NB4 (cell line): ENCODE data around the gene FSIP1.

ENCODE experiments used
- DNase-seq: peaks from one replicate; pipeline ENCODE4 v3.0.0; 2010; ENCODE audit warnings: low read depth
- H3K4me3 ChIP-seq: one replicate; pipeline ENCODE4 v1.5.1; 2011; ENCODE audit warnings: mild to moderate bottlenecking, low read depth, low read length, moderate library complexity
- CTCF ChIP-seq: IDR thresholded peaks from one replicate; pipeline ENCODE4 v1.5.1; 2012; ENCODE audit warnings: low read depth, low read length
- MAX ChIP-seq: IDR thresholded peaks from 2 replicates; pipeline ENCODE4 v1.6.1; 2011; ENCODE audit warnings: low read depth, low read length
- MYC ChIP-seq: IDR thresholded peaks from 2 replicates; pipeline ENCODE4 v1.6.1; 2011; ENCODE audit warnings: low read depth, low read length
- POLR2A ChIP-seq: IDR thresholded peaks from 2 replicates; pipeline ENCODE4 v1.6.1; 2011; ENCODE audit warnings: mild to moderate bottlenecking; ENCODE audit not compliant: insufficient read length; ENCODE audit errors: extremely low read depth

The FSIP1 gene

GRCh38 chr15:39593071-39593655 is 189.5 kb downstream of the FSIP1 start:
- no peak for DNase-seq
- TF ChIP-seq MAX (no peak), CTCF (no peak), POLR2A (no peak), MYC (no peak)
- no peak overlapping the region for H3K4me3 ChIP-seq

- no peak for DNase-seq
- TF ChIP-seq MAX (no peak), POLR2A (no peak), MYC (no peak), CTCF (no peak)
- no peak overlapping the region for H3K4me3 ChIP-seq
Observed at GRCh38 chr15:39592500-39592899, 190.1 kb downstream of the FSIP1 start.

GRCh38 chr15:39591896-39592315 is 190.7 kb downstream of the FSIP1 start:
- H3K4me3 ChIP-seq, result no peak overlapping the region
- no peak for DNase-seq
- TF ChIP-seq CTCF (no peak), MAX (no peak), POLR2A (no peak), MYC (no peak)

DNA sequence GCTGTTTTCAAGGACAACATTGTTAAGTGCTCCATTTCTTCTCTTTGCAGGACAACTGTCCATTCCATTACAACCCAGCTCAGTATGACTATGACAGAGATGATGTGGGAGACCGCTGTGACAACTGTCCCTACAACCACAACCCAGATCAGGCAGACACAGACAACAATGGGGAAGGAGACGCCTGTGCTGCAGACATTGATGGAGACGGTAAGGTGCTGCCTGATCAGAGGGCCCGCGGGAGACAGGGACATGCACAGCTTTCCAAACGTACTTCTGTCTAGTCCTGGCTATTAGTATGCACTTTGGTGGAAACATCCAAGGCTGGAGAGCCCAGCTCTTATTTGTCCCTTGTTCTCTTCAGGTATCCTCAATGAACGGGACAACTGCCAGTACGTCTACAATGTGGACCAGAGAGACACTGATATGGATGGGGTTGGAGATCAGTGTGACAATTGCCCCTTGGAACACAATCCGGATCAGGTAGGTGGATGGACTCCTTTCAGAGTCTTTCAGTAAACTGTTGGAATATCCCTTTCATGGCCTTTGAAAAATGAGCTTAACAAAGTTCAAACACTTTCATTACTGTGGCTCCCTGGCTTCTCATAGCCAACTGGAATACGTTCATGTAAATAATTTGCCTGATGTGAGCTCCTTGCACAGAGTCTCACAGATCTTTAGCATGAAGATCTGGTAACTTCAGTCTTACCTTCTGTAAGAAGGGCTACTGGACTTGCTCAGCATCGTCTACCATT is 191.3 kb downstream of the FSIP1 start:
- H3K4me3 ChIP-seq, result no peak overlapping the region
- TF ChIP-seq MAX, result no peak
- TF ChIP-seq MYC, result no peak
- no peak for TF ChIP-seq POLR2A
- TF ChIP-seq CTCF, result no peak
- no peak for DNase-seq

DNA sequence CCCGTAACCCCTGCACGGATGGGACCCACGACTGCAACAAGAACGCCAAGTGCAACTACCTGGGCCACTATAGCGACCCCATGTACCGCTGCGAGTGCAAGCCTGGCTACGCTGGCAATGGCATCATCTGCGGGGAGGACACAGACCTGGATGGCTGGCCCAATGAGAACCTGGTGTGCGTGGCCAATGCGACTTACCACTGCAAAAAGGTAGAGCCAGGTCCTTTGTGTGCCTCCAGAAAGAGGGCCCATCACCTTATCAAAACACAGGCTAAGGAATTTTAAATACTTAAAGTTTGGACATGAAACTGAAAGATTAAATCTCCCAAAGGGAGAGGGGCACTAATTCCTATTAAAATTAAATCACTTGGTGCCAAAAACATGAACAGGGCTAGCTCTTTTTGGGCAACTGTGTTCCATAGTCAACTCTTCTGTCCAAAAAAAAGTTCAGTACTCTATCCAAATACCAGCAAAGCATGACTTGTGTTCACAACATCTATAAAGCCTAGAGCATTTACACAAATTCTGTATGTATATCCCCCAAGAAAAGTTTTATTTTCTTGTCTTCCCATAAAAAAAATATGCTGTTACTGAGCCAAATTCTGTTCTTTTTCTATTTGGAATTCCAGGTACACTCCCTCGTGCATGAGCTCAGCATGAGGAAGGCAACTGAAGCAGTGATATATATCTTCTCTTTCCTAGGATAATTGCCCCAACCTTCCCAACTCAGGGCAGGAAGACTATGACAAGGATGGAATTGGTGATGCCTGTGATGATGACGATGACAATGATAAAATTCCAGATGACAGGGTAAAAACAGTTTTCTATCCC is 192.6 kb downstream of the FSIP1 start:
- TF ChIP-seq POLR2A, result no peak
- no peak for DNase-seq
- H3K4me3 ChIP-seq, result no peak overlapping the region
